ENCODE results near the gene SHISA7.

Gene SHISA7

DNA sequence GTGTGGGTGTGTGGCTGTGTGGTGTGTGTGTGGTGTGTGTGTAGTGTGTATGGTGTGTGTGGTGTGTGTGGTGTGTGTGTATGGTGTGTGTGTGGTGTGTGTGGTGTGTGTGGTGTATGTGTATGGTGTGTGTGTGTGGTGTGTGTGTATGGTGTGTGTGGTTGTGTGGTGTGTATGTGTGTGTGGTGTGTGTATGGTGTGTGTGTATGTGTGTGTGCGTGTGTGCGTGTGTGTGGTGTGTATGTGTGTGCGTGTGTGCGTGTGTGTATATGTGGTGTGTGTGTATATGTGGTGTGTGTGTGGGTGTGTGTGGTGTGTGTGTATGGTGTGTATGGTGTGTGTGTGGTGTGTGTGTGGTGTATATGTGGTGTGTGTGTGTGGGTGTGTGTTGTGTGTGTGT lies 8.1 kb downstream of the SHISA7 start (continued):
- TF ChIP-seq, protein P1, sequence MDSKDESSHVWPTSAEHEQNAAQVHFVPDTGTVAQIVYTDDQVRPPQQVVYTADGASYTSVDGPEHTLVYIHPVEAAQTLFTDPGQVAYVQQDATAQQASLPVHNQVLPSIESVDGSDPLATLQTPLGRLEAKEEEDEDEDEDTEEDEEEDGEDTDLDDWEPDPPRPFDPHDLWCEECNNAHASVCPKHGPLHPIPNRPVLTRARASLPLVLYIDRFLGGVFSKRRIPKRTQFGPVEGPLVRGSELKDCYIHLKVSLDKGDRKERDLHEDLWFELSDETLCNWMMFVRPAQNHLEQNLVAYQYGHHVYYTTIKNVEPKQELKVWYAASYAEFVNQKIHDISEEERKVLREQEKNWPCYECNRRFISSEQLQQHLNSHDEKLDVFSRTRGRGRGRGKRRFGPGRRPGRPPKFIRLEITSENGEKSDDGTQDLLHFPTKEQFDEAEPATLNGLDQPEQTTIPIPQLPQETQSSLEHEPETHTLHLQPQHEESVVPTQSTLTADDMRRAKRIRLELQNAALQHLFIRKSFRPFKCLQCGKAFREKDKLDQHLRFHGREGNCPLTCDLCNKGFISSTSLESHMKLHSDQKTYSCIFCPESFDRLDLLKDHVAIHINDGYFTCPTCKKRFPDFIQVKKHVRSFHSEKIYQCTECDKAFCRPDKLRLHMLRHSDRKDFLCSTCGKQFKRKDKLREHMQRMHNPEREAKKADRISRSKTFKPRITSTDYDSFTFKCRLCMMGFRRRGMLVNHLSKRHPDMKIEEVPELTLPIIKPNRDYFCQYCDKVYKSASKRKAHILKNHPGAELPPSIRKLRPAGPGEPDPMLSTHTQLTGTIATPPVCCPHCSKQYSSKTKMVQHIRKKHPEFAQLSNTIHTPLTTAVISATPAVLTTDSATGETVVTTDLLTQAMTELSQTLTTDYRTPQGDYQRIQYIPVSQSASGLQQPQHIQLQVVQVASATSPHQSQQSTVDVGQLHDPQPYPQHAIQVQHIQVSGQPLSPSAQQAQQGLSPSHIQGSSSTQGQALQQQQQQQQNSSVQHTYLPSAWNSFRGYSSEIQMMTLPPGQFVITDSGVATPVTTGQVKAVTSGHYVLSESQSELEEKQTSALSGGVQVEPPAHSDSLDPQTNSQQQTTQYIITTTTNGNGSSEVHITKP (tag by site-specific recombination; IDR thresholded peaks at IDR 0.05) = no peak
- no peak for TF ChIP-seq ZNF654 (tag by site-specific recombination; IDR thresholded peaks at IDR 0.05; ENCODE audit: low read depth)
- no peak for TF ChIP-seq ZNF549 (tag by site-specific recombination; IDR thresholded peaks at IDR 0.05)
- TF ChIP-seq HOXA7 (CRISPR knock-in tag; IDR thresholded peaks at IDR 0.05; ENCODE audit: borderline replicate concordance) = no peak
- TF ChIP-seq ZNF157 (tag by site-specific recombination; IDR thresholded peaks at IDR 0.05) = no peak
- 0 out of 2 replicates have a peak, but pooled peaks have one; percentile 11 for TF ChIP-seq RBAK (tag by site-specific recombination; IDR thresholded peaks at IDR 0.05)
- TF ChIP-seq, protein P2, sequence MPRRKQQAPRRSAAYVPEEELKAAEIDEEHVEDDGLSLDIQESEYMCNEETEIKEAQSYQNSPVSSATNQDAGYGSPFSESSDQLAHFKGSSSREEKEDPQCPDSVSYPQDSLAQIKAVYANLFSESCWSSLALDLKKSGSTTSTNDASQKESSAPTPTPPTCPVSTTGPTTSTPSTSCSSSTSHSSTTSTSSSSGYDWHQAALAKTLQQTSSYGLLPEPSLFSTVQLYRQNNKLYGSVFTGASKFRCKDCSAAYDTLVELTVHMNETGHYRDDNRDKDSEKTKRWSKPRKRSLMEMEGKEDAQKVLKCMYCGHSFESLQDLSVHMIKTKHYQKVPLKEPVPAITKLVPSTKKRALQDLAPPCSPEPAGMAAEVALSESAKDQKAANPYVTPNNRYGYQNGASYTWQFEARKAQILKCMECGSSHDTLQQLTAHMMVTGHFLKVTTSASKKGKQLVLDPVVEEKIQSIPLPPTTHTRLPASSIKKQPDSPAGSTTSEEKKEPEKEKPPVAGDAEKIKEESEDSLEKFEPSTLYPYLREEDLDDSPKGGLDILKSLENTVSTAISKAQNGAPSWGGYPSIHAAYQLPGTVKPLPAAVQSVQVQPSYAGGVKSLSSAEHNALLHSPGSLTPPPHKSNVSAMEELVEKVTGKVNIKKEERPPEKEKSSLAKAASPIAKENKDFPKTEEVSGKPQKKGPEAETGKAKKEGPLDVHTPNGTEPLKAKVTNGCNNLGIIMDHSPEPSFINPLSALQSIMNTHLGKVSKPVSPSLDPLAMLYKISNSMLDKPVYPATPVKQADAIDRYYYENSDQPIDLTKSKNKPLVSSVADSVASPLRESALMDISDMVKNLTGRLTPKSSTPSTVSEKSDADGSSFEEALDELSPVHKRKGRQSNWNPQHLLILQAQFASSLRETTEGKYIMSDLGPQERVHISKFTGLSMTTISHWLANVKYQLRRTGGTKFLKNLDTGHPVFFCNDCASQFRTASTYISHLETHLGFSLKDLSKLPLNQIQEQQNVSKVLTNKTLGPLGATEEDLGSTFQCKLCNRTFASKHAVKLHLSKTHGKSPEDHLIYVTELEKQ (tag by site-specific recombination; IDR thresholded peaks at IDR 0.05; ENCODE audit: borderline replicate concordance) = no peak
- TF ChIP-seq ZFHX2 (tag by site-specific recombination; conservative IDR thresholded peaks at IDR 0.05) = peak; percentile 43
- no peak for TF ChIP-seq GLIS1 (tag by site-specific recombination; IDR thresholded peaks at IDR 0.05)
- TF ChIP-seq KLF9 (tag by site-specific recombination; IDR thresholded peaks at IDR 0.05; ENCODE audit: low read depth) = 0 out of 2 replicates have a peak, but pooled peaks have one; percentile 15
- no peak for TF ChIP-seq ZNF416 (tag by site-specific recombination; IDR thresholded peaks at IDR 0.05)
- TF ChIP-seq ZNF211 (tag by site-specific recombination; IDR thresholded peaks at IDR 0.05; ENCODE audit: low read depth) = no peak
- 0 out of 2 replicates have a peak, but pooled peaks have one; percentile 15 for TF ChIP-seq ZNF785 (tag by site-specific recombination; IDR thresholded peaks at IDR 0.05)
- 0 out of 2 replicates have a peak, but pooled peaks have one; percentile 7 for TF ChIP-seq ZNF791 (tag by site-specific recombination; IDR thresholded peaks at IDR 0.05)
- TF ChIP-seq ZNF626 (tag by site-specific recombination; IDR thresholded peaks at IDR 0.05) = no peak
- TF ChIP-seq, protein P3, sequence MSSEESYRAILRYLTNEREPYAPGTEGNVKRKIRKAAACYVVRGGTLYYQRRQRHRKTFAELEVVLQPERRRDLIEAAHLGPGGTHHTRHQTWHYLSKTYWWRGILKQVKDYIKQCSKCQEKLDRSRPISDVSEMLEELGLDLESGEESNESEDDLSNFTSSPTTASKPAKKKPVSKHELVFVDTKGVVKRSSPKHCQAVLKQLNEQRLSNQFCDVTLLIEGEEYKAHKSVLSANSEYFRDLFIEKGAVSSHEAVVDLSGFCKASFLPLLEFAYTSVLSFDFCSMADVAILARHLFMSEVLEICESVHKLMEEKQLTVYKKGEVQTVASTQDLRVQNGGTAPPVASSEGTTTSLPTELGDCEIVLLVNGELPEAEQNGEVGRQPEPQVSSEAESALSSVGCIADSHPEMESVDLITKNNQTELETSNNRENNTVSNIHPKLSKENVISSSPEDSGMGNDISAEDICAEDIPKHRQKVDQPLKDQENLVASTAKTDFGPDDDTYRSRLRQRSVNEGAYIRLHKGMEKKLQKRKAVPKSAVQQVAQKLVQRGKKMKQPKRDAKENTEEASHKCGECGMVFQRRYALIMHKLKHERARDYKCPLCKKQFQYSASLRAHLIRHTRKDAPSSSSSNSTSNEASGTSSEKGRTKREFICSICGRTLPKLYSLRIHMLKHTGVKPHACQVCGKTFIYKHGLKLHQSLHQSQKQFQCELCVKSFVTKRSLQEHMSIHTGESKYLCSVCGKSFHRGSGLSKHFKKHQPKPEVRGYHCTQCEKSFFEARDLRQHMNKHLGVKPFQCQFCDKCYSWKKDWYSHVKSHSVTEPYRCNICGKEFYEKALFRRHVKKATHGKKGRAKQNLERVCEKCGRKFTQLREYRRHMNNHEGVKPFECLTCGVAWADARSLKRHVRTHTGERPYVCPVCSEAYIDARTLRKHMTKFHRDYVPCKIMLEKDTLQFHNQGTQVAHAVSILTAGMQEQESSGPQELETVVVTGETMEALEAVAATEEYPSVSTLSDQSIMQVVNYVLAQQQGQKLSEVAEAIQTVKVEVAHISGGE (tag by site-specific recombination; conservative IDR thresholded peaks at IDR 0.05; ENCODE audit: low read depth) = no peak
- no peak for TF ChIP-seq ZNF843 (tag by site-specific recombination; IDR thresholded peaks at IDR 0.05)
- TF ChIP-seq, protein P4, sequence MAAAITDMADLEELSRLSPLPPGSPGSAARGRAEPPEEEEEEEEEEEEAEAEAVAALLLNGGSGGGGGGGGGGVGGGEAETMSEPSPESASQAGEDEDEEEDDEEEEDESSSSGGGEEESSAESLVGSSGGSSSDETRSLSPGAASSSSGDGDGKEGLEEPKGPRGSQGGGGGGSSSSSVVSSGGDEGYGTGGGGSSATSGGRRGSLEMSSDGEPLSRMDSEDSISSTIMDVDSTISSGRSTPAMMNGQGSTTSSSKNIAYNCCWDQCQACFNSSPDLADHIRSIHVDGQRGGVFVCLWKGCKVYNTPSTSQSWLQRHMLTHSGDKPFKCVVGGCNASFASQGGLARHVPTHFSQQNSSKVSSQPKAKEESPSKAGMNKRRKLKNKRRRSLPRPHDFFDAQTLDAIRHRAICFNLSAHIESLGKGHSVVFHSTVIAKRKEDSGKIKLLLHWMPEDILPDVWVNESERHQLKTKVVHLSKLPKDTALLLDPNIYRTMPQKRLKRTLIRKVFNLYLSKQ (tag by site-specific recombination; IDR thresholded peaks at IDR 0.05; ENCODE audit: borderline replicate concordance) = no peak
- TF ChIP-seq YY1 (tag by site-specific recombination; IDR thresholded peaks at IDR 0.05) = no peak
- TF ChIP-seq ZNF266 (tag by site-specific recombination; IDR thresholded peaks at IDR 0.05; ENCODE audit: low read depth) = no peak
- TF ChIP-seq ZNF223 (tag by site-specific recombination; IDR thresholded peaks at IDR 0.05) = no peak
- no peak for TF ChIP-seq PRDM1 (tag by site-specific recombination; IDR thresholded peaks at IDR 0.05)
- TF ChIP-seq MYNN (tag by site-specific recombination; IDR thresholded peaks at IDR 0.05; ENCODE audit: borderline replicate concordance) = no peak
- no peak for TF ChIP-seq REPIN1 (tag by site-specific recombination; IDR thresholded peaks at IDR 0.05; ENCODE audit: low read depth)
